ENCODE measurements around the gene ACSF3. TPM values are rescaled to one million over a fixed set of nuclear protein-coding genes. Genes with fewer than 3 reads are reported as not detected.
A peak's percentile ranks its signal among the peaks of the same experiment; 100 is the strongest.

Gene ACSF3
- total RNA-seq, 4 donors from 2014 or later, result 26.1 to 55.1 (median 32.5) TPM

DNA sequence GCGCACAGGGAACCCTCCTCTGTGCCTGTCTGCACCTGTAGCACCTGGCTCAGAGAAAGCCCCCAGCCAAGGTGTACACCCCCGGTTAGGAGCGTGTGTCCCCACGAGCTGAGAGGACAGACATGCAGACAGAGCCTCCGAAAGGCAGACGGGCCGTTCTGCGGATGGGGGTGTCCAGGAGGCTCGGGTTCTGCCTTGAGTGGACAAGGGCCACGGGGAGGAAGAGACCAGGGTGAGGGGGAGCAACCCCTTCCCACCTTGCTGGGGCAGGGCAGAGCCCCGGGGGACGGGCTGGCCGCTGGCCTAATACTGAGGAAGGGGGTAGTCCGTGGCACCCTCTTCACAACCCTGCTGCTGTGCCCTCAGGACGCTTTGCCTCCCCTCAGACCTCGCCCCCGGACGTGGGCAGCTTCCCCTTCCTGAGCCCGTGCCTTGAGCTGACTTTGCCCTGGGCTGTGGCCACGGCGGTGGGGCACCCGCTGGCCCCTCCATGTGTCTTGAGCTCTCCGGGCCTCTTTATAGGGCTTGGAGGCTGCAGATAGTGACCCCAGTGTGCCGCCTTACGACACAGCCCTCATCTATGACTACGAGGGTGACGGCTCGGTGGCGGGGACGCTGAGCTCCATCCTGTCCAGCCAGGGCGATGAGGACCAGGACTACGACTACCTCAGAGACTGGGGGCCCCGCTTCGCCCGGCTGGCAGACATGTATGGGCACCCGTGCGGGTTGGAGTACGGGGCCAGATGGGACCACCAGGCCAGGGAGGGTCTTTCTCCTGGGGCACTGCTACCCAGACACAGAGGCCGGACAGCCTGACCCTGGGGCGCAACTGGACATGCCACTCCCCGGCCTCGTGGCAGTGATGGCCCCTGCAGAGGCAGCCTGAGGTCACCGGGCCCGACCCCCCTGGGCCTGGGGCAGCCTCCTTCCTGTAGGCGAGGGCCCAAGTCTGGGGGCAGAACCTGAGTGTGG, 101.0 kb downstream of the ACSF3 start:
- WGBS, result 82% methylated on average over 13 of the region's 45 CpGs
- no peak overlapping the region for H3K27ac ChIP-seq
- no peaks in the 10 kb centered on the region for H3K9me3 ChIP-seq
- H3K4me1 ChIP-seq, result peaks cover 22% of the 10 kb centered on the region
- TF ChIP-seq POLR2A (IDR thresholded peaks at IDR 0.05), result no peak
- no peak for TF ChIP-seq POLR2AphosphoS5 (IDR thresholded peaks at IDR 0.05)
- TF ChIP-seq, protein P1, sequence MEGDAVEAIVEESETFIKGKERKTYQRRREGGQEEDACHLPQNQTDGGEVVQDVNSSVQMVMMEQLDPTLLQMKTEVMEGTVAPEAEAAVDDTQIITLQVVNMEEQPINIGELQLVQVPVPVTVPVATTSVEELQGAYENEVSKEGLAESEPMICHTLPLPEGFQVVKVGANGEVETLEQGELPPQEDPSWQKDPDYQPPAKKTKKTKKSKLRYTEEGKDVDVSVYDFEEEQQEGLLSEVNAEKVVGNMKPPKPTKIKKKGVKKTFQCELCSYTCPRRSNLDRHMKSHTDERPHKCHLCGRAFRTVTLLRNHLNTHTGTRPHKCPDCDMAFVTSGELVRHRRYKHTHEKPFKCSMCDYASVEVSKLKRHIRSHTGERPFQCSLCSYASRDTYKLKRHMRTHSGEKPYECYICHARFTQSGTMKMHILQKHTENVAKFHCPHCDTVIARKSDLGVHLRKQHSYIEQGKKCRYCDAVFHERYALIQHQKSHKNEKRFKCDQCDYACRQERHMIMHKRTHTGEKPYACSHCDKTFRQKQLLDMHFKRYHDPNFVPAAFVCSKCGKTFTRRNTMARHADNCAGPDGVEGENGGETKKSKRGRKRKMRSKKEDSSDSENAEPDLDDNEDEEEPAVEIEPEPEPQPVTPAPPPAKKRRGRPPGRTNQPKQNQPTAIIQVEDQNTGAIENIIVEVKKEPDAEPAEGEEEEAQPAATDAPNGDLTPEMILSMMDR (IDR thresholded peaks at IDR 0.05), result no peak
- no peak for TF ChIP-seq EP300 (IDR thresholded peaks at IDR 0.05)
- H3K36me3 ChIP-seq, result no peaks in the 10 kb centered on the region
- H3K27me3 ChIP-seq, result peaks cover 35% of the 10 kb centered on the region
- H3K4me3 ChIP-seq, result no peak overlapping the region
- DNase-seq (ENCODE audit: low spot score in 2 of 2), result peak in 1 of 2 donors; percentile 66

DNA sequence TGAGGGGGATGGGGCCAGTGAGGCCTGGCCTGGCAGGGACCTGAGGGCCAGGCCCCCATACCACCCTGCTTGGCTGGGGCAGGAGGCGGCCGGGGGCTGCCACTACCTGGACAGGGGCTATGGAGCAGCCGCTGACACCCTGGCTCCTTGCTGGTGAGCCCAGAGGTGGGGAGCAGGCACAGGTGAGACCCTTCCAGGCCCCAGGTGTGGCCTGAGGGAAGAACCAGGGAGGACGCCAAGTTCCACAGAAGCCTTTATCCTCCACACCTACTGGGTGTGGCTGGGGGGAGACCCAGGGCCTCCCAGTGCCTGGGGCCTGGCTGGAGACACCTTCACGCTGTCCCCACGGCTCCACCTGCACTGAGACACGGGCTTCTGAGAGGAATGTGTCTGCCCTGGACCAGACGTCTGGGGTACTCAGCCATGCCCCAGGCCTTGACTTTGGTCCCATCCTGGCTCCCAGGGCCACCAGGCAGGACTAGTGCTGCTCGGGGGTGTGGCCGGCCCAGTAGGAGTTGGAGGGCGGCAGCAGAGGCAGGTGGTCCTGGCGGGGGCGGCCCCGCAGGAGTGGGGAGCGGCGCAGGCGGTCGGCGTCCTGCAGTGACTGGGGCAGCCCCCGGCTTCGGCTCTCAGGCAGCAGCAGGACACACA, 102.0 kb downstream of the ACSF3 start:
- Histone ChIP-seq H3K9me3 (no peaks in the 10 kb centered on the region), H3K27me3 (peaks cover 45% of the 10 kb centered on the region)

DNA sequence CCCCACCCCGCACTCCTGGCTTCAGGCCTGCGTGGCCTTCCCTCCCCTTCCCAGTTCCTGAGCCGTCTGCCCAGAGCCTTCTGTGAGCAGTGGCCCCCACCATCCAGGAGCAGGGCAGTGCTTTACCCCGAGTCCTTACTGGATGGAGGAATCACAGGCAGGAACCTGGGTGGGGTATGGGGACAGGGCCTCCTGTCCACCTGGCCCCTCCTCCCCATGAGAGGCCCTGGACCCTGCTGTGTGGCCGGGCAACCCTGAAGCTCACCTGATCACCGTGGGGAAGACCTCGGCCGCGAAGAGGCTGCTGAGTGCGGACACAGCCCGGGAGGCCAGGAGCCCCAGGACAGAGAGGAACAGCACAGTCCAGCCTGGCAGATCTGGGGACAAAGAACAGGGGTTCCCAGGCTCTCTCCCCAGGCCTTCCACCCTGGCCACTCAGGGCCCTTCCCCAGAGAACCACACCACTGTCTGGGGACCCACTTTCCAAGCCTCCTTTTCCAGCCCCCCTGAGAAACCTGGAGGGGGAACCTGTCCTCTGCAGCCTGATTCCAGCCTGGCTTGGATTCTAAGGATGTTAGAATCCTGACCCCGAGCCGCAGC, 103.5 kb downstream of the ACSF3 start:
- DNase-seq (ENCODE audit: low spot score in 2 of 2), result no peak
- 82% methylated on average over 6 of the region's 13 CpGs for WGBS

More for the DNA sequence above, 102.0 kb downstream of the ACSF3 start:
- Histone ChIP-seq H3K4me3 (no peak overlapping the region), H3K36me3 (no peaks in the 10 kb centered on the region), H3K4me1 (peaks cover 29% of the 10 kb centered on the region), H3K27ac (no peak overlapping the region)
- TF ChIP-seq EP300 (IDR thresholded peaks at IDR 0.05), result no peak
- no peak for TF ChIP-seq POLR2AphosphoS5 (IDR thresholded peaks at IDR 0.05)
- no peak for TF ChIP-seq POLR2A (IDR thresholded peaks at IDR 0.05)
- 43% methylated on average over 3 of the region's 21 CpGs for WGBS
- DNase-seq (ENCODE audit: low spot score in 2 of 2), result peak in 1 of 2 donors; percentile 79

DNA sequence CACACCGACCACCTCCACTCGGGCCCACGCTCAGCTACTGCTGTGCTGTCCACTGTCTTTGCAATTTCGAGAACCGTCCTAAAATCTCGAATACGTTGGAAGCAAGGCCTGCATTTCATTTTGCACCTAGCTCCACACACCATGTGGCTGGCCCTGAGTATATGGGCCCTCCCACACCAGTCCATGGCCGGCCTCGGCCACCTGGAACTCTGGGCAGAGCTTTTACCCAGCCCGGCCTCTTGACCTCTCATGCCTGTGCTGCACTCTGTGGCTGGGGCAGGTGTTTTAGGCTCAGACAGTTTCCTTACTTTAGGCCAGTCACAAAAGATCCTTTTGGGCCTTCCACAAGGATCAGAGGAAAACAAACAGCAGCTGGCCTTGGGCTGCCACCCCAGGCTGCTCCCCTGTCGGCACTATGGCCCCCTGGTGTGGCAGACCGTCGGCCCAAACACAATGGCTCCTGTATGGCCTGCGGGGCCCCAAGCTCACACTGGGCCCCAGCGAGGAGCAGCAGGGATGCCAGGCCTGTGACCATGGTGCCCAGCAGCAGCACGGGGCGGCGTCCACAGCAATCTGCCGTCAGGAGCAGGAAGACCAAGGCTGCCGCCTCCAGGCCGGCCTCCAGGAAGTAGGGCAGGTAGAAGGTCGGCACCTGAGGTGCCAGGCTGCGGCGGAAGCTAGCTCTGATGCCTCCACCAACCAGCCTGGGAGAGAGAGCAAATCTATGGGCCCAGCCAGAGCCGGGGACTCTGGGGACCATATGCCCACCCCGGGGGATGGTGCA, 104.2 kb downstream of the ACSF3 start:
- WGBS, result 88% methylated on average over 22 of the region's 26 CpGs
- no peak for DNase-seq (ENCODE audit: low spot score in 2 of 2)
- no peaks in the 10 kb centered on the region for H3K9me3 ChIP-seq
- H3K27ac ChIP-seq, result no peak overlapping the region
- TF ChIP-seq, protein P1 (IDR thresholded peaks at IDR 0.05), result no peak
- TF ChIP-seq EP300 (IDR thresholded peaks at IDR 0.05) (no peak), POLR2AphosphoS5 (IDR thresholded peaks at IDR 0.05) (no peak), POLR2A (IDR thresholded peaks at IDR 0.05) (no peak)
- H3K4me3 ChIP-seq, result no peak overlapping the region
- H3K4me1 ChIP-seq, result peaks cover 31% of the 10 kb centered on the region
- no peaks in the 10 kb centered on the region for H3K36me3 ChIP-seq
- peaks cover 52% of the 10 kb centered on the region for H3K27me3 ChIP-seq

More for the DNA sequence above, 103.5 kb downstream of the ACSF3 start:
- TF ChIP-seq EP300 (IDR thresholded peaks at IDR 0.05) (no peak), POLR2AphosphoS5 (IDR thresholded peaks at IDR 0.05) (no peak), POLR2A (IDR thresholded peaks at IDR 0.05) (no peak)
- TF ChIP-seq, protein P1 (IDR thresholded peaks at IDR 0.05), result no peak
- peaks cover 35% of the 10 kb centered on the region for H3K4me1 ChIP-seq
- no peak overlapping the region for H3K27ac ChIP-seq
- H3K36me3 ChIP-seq, result no peaks in the 10 kb centered on the region
- H3K27me3 ChIP-seq, result peaks cover 47% of the 10 kb centered on the region
- H3K9me3 ChIP-seq, result no peaks in the 10 kb centered on the region
- no peak overlapping the region for H3K4me3 ChIP-seq
